22Rv1 (cell line): ENCODE data around the gene PCP4.

Source experiments
- H3K27ac ChIP-seq: fragments of 450-650 bp; 2 replicates; pipeline ENCODE4 v1.5.1; 2017
- ZFX ChIP-seq: fragments of 450-650 bp; IDR thresholded peaks from 2 replicates; pipeline ENCODE4 v1.6.1; 2017; ENCODE audit warnings: antibody characterized with exemption, borderline replicate concordance
- TF ChIP-seq, protein P1 (sequence below): fragments of 450-650 bp; IDR thresholded peaks from 2 replicates; pipeline ENCODE4 v1.5.1; 2017; ENCODE audit warnings: mild to moderate bottlenecking

Gene PCP4

DNA sequence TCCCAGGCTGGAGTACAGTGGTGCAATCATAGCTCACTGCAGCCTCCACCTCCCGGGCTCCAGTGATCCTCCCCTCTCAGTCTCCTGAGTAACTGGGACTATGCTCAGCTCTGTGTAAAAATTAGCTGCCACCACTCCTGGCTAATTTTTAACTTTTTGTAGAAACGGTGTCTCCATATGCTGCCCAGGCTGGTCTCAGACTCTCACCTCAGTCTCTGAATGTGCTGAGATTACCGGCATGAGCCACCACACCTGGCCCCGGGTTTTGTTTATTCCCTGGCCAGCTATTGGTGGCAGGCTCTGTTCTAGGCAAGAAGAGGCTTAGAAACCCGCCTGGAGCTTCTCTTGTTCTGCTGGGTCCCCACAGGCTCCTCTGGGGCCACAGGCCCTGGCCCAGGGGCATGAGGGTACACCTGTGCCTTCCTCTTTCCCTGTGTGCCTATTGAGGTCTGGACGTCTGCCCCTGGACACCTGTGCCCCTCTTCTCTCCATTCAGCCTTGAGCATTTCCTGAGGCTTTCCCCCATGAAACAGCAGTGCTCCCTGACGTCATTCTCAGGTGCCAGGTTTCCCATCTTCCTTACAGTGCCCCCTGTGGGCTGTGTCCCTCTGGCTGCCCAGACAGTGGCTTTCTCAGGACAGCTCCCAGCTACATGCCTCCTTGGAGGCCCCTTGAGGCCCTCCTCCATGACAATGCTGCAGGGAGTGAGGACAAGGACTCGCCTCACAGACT lies 57.5 kb downstream of the PCP4 start:
- TF ChIP-seq, protein P1, sequence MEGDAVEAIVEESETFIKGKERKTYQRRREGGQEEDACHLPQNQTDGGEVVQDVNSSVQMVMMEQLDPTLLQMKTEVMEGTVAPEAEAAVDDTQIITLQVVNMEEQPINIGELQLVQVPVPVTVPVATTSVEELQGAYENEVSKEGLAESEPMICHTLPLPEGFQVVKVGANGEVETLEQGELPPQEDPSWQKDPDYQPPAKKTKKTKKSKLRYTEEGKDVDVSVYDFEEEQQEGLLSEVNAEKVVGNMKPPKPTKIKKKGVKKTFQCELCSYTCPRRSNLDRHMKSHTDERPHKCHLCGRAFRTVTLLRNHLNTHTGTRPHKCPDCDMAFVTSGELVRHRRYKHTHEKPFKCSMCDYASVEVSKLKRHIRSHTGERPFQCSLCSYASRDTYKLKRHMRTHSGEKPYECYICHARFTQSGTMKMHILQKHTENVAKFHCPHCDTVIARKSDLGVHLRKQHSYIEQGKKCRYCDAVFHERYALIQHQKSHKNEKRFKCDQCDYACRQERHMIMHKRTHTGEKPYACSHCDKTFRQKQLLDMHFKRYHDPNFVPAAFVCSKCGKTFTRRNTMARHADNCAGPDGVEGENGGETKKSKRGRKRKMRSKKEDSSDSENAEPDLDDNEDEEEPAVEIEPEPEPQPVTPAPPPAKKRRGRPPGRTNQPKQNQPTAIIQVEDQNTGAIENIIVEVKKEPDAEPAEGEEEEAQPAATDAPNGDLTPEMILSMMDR = peak; percentile 19; the same call in 1 of the 2 replicates
- no peak for TF ChIP-seq ZFX
- no peak overlapping the region for H3K27ac ChIP-seq

DNA sequence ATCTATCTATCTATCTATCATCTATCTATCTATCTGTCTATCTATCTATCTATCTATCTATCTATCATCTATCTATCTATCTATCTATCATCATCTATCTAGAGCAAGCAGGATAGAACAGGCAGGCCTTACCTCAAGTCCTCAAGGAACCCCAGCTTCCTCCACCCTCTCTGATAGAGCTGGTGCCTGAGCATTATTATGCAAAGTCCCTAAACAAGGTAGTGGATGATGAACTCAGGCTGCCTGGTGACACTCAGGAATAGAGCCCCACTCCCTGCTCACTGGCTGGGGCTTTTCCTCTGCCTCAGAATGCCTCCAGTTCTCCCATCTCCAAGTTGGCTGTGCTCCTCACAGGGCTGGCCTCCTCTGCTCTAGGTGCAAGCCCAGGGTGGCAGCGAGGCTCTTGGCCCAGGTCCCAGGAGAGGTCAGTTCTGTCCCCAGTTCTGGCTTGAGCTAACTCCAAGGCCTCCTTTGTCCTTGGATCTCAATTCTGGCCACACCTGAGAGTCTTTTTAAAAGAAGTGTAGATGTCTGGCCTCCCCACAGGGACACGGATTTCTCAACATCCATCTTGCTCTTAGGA lies 60.2 kb downstream of the PCP4 start:
- no peak for TF ChIP-seq ZFX
- TF ChIP-seq, protein P1 = no peak
- H3K27ac ChIP-seq = no peak overlapping the region

GRCh38 chr21:39932335-39932734 lies 65.1 kb downstream of the PCP4 start:
- TF ChIP-seq, protein P1 = no peak
- TF ChIP-seq ZFX = no peak
- no peak overlapping the region for H3K27ac ChIP-seq

DNA sequence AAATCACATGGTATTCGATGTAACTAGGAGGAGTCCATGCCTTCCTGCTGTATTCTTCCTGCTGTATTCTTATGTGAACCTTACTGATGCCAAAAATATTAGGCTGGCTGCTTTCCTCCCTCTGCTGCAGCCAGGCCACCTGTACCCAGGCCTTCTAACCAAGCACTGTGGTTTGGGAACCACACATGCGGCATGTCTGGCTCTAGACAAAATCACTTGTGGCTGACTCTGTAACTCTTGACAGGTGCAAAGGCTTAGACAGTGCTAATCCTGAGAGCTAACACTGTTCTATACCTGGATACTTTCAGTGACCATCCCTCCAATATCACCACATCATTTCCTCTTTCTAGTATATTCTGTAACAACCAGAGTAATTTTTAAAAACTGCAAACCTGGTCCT lies 67.7 kb downstream of the PCP4 start:
- H3K27ac ChIP-seq = no peak overlapping the region
- TF ChIP-seq, protein P1 = no peak
- no peak for TF ChIP-seq ZFX

GRCh38 chr21:39935716-39936115 lies 68.5 kb downstream of the PCP4 start:
- H3K27ac ChIP-seq = no peak overlapping the region
- TF ChIP-seq, protein P1 = no peak
- no peak for TF ChIP-seq ZFX

GRCh38 chr21:39938086-39938625 lies 70.9 kb downstream of the PCP4 start:
- no peak overlapping the region for H3K27ac ChIP-seq
- TF ChIP-seq ZFX = no peak
- TF ChIP-seq, protein P1 = no peak

DNA sequence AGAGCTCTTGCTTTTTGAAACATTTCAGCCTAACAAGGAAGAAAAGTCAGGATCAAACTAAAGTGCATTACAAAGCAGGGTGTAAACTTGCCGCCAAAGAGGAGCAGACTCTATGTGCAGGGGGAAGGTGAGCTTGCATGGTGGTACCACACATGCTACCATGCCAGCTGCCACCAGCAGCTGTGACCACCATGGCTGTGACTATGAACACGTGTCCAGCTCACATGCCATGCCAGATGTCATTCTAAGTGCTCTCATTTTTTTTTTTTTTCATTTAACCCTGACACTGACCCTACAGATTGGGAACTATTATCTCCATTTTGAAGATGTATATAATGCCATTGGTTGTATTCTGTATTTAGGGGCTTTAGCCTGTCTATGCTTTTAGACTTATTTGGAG lies 79.0 kb downstream of the PCP4 start:
- no peak for TF ChIP-seq ZFX
- TF ChIP-seq, protein P1 = no peak
- no peak overlapping the region for H3K27ac ChIP-seq
